GM12878 (cell line): Measurements from ENCODE around the gene CEACAM4.

Experiments
- ATF3 ChIP-seq: IDR thresholded peaks from 2 replicates; pipeline ENCODE4 v1.6.1; 2011; ENCODE audit warnings: low read depth, mild to moderate bottlenecking, low read length, moderate library complexity, borderline replicate concordance; ENCODE audit errors: extremely low read depth
- CTCF ChIP-seq, 3 experiments: IDR thresholded peaks in 2 of 3; conservative IDR thresholded peaks in 1 of 3; 2 replicates each; pipeline ENCODE4 v1.5.1; 2011; ENCODE audit warnings: low read depth in 3 of 3, low read length in 3 of 3, mild to moderate bottlenecking in 3 of 3, control low read depth in 2 of 3, moderate library complexity in 2 of 3, inconsistent platforms in 1 of 3, mixed read lengths in 1 of 3; ENCODE audit not compliant: control insufficient read depth in 2 of 3, insufficient read depth in 1 of 3; ENCODE audit errors: extremely low read depth in 1 of 3
- FOXM1 ChIP-seq: IDR thresholded peaks from 2 replicates; pipeline ENCODE4 v1.6.1; 2012; ENCODE audit warnings: low read depth, mild to moderate bottlenecking, inconsistent platforms, low read length, moderate library complexity
- MTA2 ChIP-seq: fragments of 450-650 bp; IDR thresholded peaks from 2 replicates; pipeline ENCODE4 v1.6.1; 2016; ENCODE audit warnings: low read depth, mild to moderate bottlenecking, moderate library complexity
- POLR2AphosphoS5 ChIP-seq: IDR thresholded peaks from 2 replicates; pipeline ENCODE4 v1.6.1; 2011; ENCODE audit warnings: mild to moderate bottlenecking, low read length, inconsistent platforms
- SIN3A ChIP-seq: IDR thresholded peaks from 2 replicates; pipeline ENCODE4 v1.6.1; 2012; ENCODE audit warnings: low read depth, low read length, improper control_type of control experiment
- TAF1 ChIP-seq: IDR thresholded peaks from 2 replicates; pipeline ENCODE4 v1.6.1; 2011; ENCODE audit warnings: mild to moderate bottlenecking, low read depth, low read length, borderline replicate concordance
- ZNF274 ChIP-seq: IDR thresholded peaks from one replicate; pipeline ENCODE4 v1.8.0; 2011; ENCODE audit not compliant: insufficient read length, insufficient read depth
- TF ChIP-seq, protein P1 (sequence below): fragments of 450-650 bp; IDR thresholded peaks from 2 replicates; pipeline ENCODE4 v1.6.1; 2014; ENCODE audit warnings: mild to moderate bottlenecking
- TF ChIP-seq, protein P2 (sequence below): IDR thresholded peaks from 2 replicates; pipeline ENCODE4 v1.6.1; 2012; ENCODE audit warnings: low read length, inconsistent platforms
- TF ChIP-seq, protein P3 (sequence below): fragments of 450-650 bp; formaldehyde crosslinking; IDR thresholded peaks from 2 replicates; pipeline ENCODE4 v1.5.0; 2022; ENCODE audit warnings: mild to moderate bottlenecking, missing genetic modification characterization
- TF ChIP-seq, protein P4 (sequence below): IDR thresholded peaks from 2 replicates; pipeline ENCODE4 v1.6.1; 2012; ENCODE audit warnings: low read depth, low read length, improper control_type of control experiment

DNA sequence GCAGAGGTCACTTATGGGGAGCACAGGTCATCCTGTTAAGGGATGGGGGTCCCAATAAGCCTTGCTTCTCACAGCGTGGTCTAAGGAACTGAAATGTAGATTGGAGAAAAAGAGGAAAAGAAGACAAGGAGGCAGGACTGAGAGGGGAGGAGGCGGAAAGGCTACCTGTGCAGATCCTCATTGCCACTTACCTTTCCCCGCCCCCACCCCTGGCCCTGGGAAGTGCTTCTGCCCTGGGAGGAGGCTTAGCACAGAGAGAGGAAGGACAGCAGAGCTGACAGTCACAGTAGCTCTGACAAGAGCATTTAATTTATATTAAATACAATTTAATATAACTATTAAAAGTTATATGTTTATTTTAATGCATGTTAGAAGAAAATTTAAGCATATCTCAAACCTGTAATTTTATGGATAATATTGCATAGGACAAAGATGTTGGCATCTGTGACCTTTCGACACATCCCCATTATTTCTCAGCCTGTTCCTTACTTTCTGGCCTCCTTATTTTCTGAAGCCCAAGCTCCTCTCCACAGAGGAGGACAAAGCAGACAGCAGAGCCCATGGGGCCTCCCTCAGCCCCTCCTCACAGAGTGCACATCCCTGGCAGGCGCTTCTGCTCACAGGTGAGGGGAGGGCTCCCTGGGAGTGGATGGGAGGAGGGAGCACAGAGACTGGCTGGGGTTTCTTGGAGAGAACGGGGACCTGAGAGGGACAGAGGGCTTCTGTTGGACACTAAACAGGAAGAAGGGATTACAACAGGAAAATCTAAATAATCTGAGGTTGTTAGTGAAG is 27.5 kb downstream of the CEACAM4 start:
- TF ChIP-seq ZNF274 (no peak), POLR2AphosphoS5 (no peak), TAF1 (no peak), MTA2 (no peak), ATF3 (no peak), FOXM1 (no peak), CTCF (IDR thresholded peaks at IDR 0.05 in 2 of 3, conservative IDR thresholded peaks at IDR 0.05 in 1 of 3; ENCODE audit: control insufficient read depth in 2 of 3, extremely low read depth in 1 of 3, insufficient read depth in 1 of 3, low read depth in 3 of 3, low read length in 3 of 3) (no peak), SIN3A (no peak)
- TF ChIP-seq, protein P1, sequence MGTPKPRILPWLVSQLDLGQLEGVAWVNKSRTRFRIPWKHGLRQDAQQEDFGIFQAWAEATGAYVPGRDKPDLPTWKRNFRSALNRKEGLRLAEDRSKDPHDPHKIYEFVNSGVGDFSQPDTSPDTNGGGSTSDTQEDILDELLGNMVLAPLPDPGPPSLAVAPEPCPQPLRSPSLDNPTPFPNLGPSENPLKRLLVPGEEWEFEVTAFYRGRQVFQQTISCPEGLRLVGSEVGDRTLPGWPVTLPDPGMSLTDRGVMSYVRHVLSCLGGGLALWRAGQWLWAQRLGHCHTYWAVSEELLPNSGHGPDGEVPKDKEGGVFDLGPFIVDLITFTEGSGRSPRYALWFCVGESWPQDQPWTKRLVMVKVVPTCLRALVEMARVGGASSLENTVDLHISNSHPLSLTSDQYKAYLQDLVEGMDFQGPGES, result no peak
- TF ChIP-seq, protein P2, sequence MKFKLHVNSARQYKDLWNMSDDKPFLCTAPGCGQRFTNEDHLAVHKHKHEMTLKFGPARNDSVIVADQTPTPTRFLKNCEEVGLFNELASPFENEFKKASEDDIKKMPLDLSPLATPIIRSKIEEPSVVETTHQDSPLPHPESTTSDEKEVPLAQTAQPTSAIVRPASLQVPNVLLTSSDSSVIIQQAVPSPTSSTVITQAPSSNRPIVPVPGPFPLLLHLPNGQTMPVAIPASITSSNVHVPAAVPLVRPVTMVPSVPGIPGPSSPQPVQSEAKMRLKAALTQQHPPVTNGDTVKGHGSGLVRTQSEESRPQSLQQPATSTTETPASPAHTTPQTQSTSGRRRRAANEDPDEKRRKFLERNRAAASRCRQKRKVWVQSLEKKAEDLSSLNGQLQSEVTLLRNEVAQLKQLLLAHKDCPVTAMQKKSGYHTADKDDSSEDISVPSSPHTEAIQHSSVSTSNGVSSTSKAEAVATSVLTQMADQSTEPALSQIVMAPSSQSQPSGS, result no peak
- TF ChIP-seq, protein P3, sequence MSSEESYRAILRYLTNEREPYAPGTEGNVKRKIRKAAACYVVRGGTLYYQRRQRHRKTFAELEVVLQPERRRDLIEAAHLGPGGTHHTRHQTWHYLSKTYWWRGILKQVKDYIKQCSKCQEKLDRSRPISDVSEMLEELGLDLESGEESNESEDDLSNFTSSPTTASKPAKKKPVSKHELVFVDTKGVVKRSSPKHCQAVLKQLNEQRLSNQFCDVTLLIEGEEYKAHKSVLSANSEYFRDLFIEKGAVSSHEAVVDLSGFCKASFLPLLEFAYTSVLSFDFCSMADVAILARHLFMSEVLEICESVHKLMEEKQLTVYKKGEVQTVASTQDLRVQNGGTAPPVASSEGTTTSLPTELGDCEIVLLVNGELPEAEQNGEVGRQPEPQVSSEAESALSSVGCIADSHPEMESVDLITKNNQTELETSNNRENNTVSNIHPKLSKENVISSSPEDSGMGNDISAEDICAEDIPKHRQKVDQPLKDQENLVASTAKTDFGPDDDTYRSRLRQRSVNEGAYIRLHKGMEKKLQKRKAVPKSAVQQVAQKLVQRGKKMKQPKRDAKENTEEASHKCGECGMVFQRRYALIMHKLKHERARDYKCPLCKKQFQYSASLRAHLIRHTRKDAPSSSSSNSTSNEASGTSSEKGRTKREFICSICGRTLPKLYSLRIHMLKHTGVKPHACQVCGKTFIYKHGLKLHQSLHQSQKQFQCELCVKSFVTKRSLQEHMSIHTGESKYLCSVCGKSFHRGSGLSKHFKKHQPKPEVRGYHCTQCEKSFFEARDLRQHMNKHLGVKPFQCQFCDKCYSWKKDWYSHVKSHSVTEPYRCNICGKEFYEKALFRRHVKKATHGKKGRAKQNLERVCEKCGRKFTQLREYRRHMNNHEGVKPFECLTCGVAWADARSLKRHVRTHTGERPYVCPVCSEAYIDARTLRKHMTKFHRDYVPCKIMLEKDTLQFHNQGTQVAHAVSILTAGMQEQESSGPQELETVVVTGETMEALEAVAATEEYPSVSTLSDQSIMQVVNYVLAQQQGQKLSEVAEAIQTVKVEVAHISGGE (CRISPR knock-in tag), result no peak
- TF ChIP-seq, protein P4, sequence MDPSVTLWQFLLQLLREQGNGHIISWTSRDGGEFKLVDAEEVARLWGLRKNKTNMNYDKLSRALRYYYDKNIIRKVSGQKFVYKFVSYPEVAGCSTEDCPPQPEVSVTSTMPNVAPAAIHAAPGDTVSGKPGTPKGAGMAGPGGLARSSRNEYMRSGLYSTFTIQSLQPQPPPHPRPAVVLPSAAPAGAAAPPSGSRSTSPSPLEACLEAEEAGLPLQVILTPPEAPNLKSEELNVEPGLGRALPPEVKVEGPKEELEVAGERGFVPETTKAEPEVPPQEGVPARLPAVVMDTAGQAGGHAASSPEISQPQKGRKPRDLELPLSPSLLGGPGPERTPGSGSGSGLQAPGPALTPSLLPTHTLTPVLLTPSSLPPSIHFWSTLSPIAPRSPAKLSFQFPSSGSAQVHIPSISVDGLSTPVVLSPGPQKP, result no peak
